GM18519 (cell line): ENCODE data around the gene CIDEB.
"Not testable (repeated sequence)": the region's sequence is repeated elsewhere in the genome, so short reads cannot be mapped to it uniquely, and the experiment has no call there.

Source experiments
- ATAC-seq: cut with Tn5 transposase; IDR thresholded peaks from one replicate; pipeline ENCODE4 v1.9.1; 2021; ENCODE audit warnings: mild to moderate bottlenecking, moderate library complexity; ENCODE audit not compliant: unreplicated experiment, low FRiP score

CIDEB gene

GRCh38 chr14:24334431-24335291, 26.9 kb upstream of the CIDEB start, which contains the start of gene ADCY4:
Gene ADCY4 (minus strand): TSS chr14:24335071. CDS start chr14:24334652, 419 bp downstream.
- ATAC-seq: no peak

GRCh38 chr14:24332268-24332993, 24.7 kb upstream of the CIDEB start:
- peak; percentile 65 for ATAC-seq

- ATAC-seq: no peak
Measured at GRCh38 chr14:24331731-24332267, 24.0 kb upstream of the CIDEB start.

GRCh38 chr14:24330973-24331674, 23.3 kb upstream of the CIDEB start:
- no peak for ATAC-seq

GRCh38 chr14:24329736-24330135, 22.0 kb upstream of the CIDEB start:
- ATAC-seq: no peak

- ATAC-seq: no peak
Measured at GRCh38 chr14:24329073-24329663, 21.4 kb upstream of the CIDEB start.

DNA sequence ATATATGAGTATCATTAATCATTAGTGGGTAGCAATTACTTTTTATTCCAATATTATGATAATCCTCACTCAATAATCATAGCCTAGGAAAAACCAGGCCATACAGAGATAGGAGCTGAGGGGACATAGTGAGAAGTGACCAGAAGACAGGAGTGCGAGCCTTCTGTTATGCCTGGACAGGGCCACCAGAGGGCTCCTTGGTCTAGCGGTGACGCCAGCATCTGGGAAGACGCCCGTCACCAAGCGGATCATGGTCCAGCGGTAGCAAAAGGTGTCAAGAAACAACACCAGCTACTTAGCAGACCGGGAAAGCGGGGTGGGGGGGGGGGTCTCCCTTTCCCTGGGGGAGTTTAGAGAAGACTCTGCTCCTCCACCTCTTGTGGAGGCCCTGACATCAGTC, 20.1 kb upstream of the CIDEB start:
- ATAC-seq: not testable (repeated sequence)

DNA sequence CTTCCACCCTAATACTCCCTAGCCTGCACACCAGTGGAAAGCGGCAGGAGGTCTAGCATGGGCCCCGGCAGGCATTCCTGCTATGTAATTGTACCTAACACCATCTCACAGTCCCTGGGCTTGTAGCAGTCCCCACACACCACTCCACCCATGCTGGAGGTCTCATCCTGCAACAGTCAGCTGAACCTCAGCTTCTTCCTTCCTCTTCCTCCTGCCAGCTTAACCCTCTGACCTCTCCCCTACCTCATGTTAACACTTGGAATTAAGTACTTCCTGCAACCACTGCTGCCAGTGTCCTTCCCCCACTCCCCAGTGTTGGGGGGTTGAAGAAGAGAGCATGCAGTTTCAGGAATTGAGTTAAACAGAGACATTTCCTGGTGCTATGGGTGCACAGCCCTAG, 19.5 kb upstream of the CIDEB start:
- ATAC-seq: no peak

DNA sequence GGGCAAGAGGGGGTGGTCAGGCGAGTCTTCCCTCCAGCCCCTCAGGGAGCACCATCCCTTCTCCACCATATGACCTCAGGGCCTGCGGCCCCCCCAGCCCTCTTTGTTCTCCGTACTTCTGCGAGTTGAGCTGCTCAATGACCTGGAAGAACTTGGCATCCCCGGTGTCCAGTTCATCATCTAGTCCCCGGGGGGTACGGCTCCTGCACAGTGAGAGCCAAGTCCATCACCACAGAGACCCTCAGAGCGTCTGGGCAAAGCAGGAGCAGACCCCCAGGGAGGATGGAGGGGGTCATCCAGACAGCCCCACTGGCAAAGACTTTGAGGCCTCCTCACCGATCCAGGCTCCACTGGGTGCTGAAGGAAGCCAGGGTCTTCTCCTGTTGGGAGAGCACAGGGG, 18.2 kb upstream of the CIDEB start:
- no peak for ATAC-seq

DNA sequence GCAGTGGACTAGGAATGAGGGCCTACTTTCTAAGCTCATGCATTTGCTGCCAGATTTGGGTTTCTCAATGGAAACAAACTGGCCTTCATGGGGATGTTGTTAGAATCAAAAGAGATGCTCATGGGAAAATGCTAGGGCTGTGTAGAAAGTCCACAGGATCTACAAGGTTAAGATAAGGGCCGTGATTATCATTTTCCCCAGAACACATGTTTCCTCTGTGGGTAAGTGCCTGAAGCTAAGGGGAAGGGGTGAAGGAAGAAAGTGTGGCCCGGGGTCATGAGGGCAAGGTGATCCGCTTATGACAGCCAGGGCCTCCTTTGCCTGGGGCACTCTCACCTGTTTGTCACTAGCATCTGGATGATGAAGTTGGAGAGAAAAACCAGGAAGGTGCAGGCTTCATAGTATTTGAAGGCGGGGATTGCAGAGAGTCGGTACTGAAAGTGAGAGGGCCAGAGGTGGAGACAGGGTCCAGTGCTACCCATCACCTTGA, 17.3 kb upstream of the CIDEB start:
- ATAC-seq: no peak

GRCh38 chr14:24324024-24324423, 16.2 kb upstream of the CIDEB start:
- no peak for ATAC-seq

GRCh38 chr14:24323341-24323740, 15.6 kb upstream of the CIDEB start:
- ATAC-seq: no peak

DNA sequence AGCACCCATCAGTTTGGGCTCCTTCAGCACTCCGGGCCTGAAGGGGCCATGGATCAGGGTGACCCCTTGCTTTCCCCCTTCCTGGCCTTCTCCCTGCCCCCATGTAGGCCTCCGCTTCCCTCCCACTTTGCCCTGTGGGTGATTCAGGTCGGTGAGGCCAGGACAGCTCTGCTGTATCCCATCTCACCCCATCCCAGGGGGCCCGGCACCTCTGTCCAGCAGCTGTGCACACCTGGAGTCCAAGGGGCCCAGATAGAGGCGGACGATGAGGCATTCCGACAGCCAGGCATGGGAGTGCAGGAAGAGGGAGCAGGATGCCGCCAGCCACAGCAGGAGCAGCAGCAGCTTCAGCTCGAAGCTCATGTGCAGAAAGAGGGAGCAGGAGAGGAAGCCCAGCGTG, 14.9 kb upstream of the CIDEB start:
- ATAC-seq: no peak

- ATAC-seq: no peak
Measured at GRCh38 chr14:24321212-24321975, 13.6 kb upstream of the CIDEB start.

- ATAC-seq: no peak
Measured at GRCh38 chr14:24317141-24317928, 9.6 kb upstream of the CIDEB start.

DNA sequence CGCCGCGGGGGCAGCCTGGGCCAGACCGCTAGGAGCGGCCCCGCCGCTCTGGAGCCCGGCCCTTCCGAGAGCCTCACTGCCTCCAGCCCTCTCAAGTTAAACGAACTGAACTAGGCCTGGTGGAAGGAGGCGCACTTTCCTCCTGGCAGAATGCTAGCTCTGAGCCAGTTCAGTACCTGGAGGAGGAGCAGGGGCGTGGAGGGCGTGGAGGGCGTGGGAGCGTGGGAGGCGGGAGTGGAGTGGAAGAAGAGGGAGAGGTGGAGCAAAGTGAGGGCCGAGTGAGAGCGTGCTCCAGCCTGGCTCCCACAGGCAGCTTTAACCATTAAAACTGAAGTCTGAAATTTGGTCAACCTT, 8.8 kb upstream of the CIDEB start:
- no peak for ATAC-seq

- ATAC-seq: no peak
Measured at GRCh38 chr14:24315807-24316596, 8.2 kb upstream of the CIDEB start.

GRCh38 chr14:24315243-24315806, 7.5 kb upstream of the CIDEB start:
- ATAC-seq: no peak
